DMS153 treated with DMSO at 0.1 percent for 48 hours (cell line): ENCODE results near the gene RSPH1.

Experiments used
- DNase-seq: peaks from one replicate; lab custom pipeline; 2025; ENCODE audit not compliant: unreplicated experiment; lab: John Stamatoyannopoulos, UW

The RSPH1 gene

GRCh38 chr21:42451941-42452340, 44.1 kb downstream of the RSPH1 start:
- DNase-seq: no peak

GRCh38 chr21:42448686-42449085, 47.3 kb downstream of the RSPH1 start:
- DNase-seq: no peak

- no peak for DNase-seq
Observed at GRCh38 chr21:42447732-42448131, 48.3 kb downstream of the RSPH1 start.

GRCh38 chr21:42447182-42447581, 48.8 kb downstream of the RSPH1 start:
- DNase-seq: no peak

GRCh38 chr21:42446531-42446930, 49.5 kb downstream of the RSPH1 start:
- no peak for DNase-seq

GRCh38 chr21:42445311-42445710, 50.7 kb downstream of the RSPH1 start:
- DNase-seq: no peak

GRCh38 chr21:42444745-42445059, 51.3 kb downstream of the RSPH1 start:
- no peak for DNase-seq

- DNase-seq: no peak
Observed at GRCh38 chr21:42443876-42444744, 51.9 kb downstream of the RSPH1 start.

- no peak for DNase-seq
Observed at GRCh38 chr21:42443181-42443785, 52.7 kb downstream of the RSPH1 start.

GRCh38 chr21:42441963-42442362, 54.1 kb downstream of the RSPH1 start:
- no peak for DNase-seq

- DNase-seq: no peak
Observed at GRCh38 chr21:42440187-42440792, 55.7 kb downstream of the RSPH1 start.

- no peak for DNase-seq
Observed at GRCh38 chr21:42439284-42440186, 56.5 kb downstream of the RSPH1 start.

- DNase-seq: no peak
Observed at GRCh38 chr21:42438316-42439205, 57.5 kb downstream of the RSPH1 start.

GRCh38 chr21:42437786-42438185, 58.2 kb downstream of the RSPH1 start:
- no peak for DNase-seq

GRCh38 chr21:42436914-42437313, 59.1 kb downstream of the RSPH1 start:
- no peak for DNase-seq

GRCh38 chr21:42435833-42436232, 60.2 kb downstream of the RSPH1 start:
- no peak for DNase-seq

- DNase-seq: no peak
Observed at GRCh38 chr21:42435401-42435800, 60.6 kb downstream of the RSPH1 start.

- no peak for DNase-seq
Observed at GRCh38 chr21:42434884-42435283, 61.1 kb downstream of the RSPH1 start.

GRCh38 chr21:42433946-42434551, 62.0 kb downstream of the RSPH1 start:
- no peak for DNase-seq

GRCh38 chr21:42432695-42433094, 63.3 kb downstream of the RSPH1 start:
- DNase-seq: no peak
